ENCODE data around the gene RAB24.
"Not testable (repeated sequence)": the region's sequence is repeated elsewhere in the genome, so short reads cannot be mapped to it uniquely, and the experiment has no call there.

GRCh38 chr5:177343000-177343399 lies 39.5 kb upstream of the RAB24 start:
- not testable (repeated sequence) for TF ChIP-seq CTCF, POLR2A (IDR thresholded peaks at IDR 0.05)
